K562 (cell line): ENCODE data around the gene INSYN2B. TPM values are rescaled to one million over a fixed set of nuclear protein-coding genes. Genes with fewer than 3 reads are reported as not detected.

Experiments used
- ATAC-seq: fragments of 200-7000 bp; cut with Tn5 transposase; 3 replicates; pipeline ENCODE4 v1.9.1; 2020; ENCODE audit warnings: moderate library complexity
- BruUV-seq: library from RNA; stranded (reverse); fragments of 400-500 nt; replicated peaks from 2 replicates; lab custom pipeline; 2021; lab: Mats Ljungman, UMichigan
- CTCF ChIA-PET: fragments of 300-600 bp; formaldehyde crosslinking; extraction: SDS; loops from one replicate; lab custom pipeline; 2021; ENCODE audit warnings: low intra/inter-chr PET ratio; lab: Yijun Ruan, JAX
- POLR2A ChIA-PET: fragments of 300-600, 350-650 bp; sonication (Branson Sonifier 250); formaldehyde crosslinking; extraction: SDS; loops from one replicate; lab custom pipeline; 2021; ENCODE audit warnings: antibody characterized with exemption, inconsistent platforms; lab: Yijun Ruan, JAX
- DNase-seq, 4 experiments: peaks; one replicate each; pipeline versions ENCODE4 v3.0.0 to v3.0.0-alpha.2; 2011 to 2018; ENCODE audit warnings: low spot score in 3 of 4, mixed read lengths in 3 of 4; ENCODE audit errors: extremely low read depth in 1 of 4
- FAIRE-seq: peaks from 2 replicates; lab custom pipeline; 2011; peaks lifted over from hg19 to GRCh38; lab: Jason Lieb, UNC
- H2AFZ ChIP-seq: 2 replicates; pipeline ENCODE4 v1.6.0; 2011; ENCODE audit warnings: low read depth, low read length, control low read depth, inconsistent platforms
- H3K27ac ChIP-seq: fragments of 200-600 bp; 3 replicates; pipeline ENCODE4 v1.8.0; 2011; ENCODE audit warnings: low read depth, mild to moderate bottlenecking, control low read depth, inconsistent platforms, low read length, moderate library complexity, mixed read lengths; ENCODE audit errors: extremely low read depth
- H3K27me3 ChIP-seq, 2 experiments: fragments of 300-600 bp in 1 of 2; 2 replicates in 1 of 2; 3 replicates in 1 of 2; pipeline versions ENCODE4 v1.6.0 to v1.8.0; 2011; ENCODE audit warnings: inconsistent platforms in 2 of 2, low read length in 2 of 2, mild to moderate bottlenecking in 1 of 2, mixed read lengths in 1 of 2, moderate library complexity in 1 of 2; ENCODE audit not compliant: control insufficient read depth in 2 of 2, insufficient read depth in 2 of 2
- H3K36me3 ChIP-seq: fragments of 300-600 bp; 3 replicates; pipeline ENCODE4 v1.8.0; 2011; ENCODE audit warnings: mild to moderate bottlenecking, low read length, inconsistent platforms; ENCODE audit not compliant: control insufficient read depth, insufficient read depth
- H3K4me1 ChIP-seq, 2 experiments: fragments of 200-600 bp in 1 of 2; replicated peaks in 1 of 2; 2 replicates in 1 of 2; 3 replicates in 1 of 2; pipeline versions ENCODE4 v1.5.1 to v1.8.0; 2011; ENCODE audit warnings: inconsistent platforms in 2 of 2, low read length in 2 of 2, mild to moderate bottlenecking in 1 of 2, mixed read lengths in 1 of 2, moderate library complexity in 1 of 2; ENCODE audit not compliant: control insufficient read depth in 2 of 2, insufficient read depth in 2 of 2
- H3K4me2 ChIP-seq: 2 replicates; pipeline ENCODE4 v1.6.1; 2011; ENCODE audit warnings: low read length, control low read depth, inconsistent platforms, mixed read lengths; ENCODE audit not compliant: insufficient read depth
- H3K4me3 ChIP-seq: fragments of 200-600 bp; sonication (generic), shearing (Covaris generic); 2 replicates; pipeline ENCODE4 v1.5.1; 2016; ENCODE audit warnings: control low read depth, inconsistent platforms
- H3K79me2 ChIP-seq: fragments of 200-600 bp; 3 replicates; pipeline ENCODE4 v1.8.0; 2011; ENCODE audit warnings: low read length, inconsistent platforms; ENCODE audit not compliant: control insufficient read depth, insufficient read depth
- H3K9ac ChIP-seq, 2 experiments: 2 replicates each; pipeline versions ENCODE4 v1.6.0 to v1.6.1; 2011; ENCODE audit warnings: low read depth in 2 of 2, low read length in 2 of 2, control low read depth in 1 of 2, inconsistent platforms in 1 of 2, mild to moderate bottlenecking in 1 of 2, mixed read lengths in 1 of 2; ENCODE audit not compliant: insufficient read depth in 1 of 2
- H3K9me1 ChIP-seq: one replicate; pipeline ENCODE4 v1.6.0; 2011; ENCODE audit warnings: inconsistent platforms, mild to moderate bottlenecking, low read length, moderate library complexity; ENCODE audit not compliant: control insufficient read depth, insufficient read depth
- H3K9me3 ChIP-seq: replicated peaks from 2 replicates; pipeline ENCODE4 v1.5.1; 2011; ENCODE audit warnings: low read depth, low read length, inconsistent platforms; ENCODE audit not compliant: control insufficient read depth, insufficient read depth
- H4K20me1 ChIP-seq: replicated peaks from 2 replicates; pipeline ENCODE4 v1.6.1; 2011; ENCODE audit warnings: low read length, inconsistent platforms, mixed read lengths; ENCODE audit not compliant: control insufficient read depth, insufficient read depth
- IRF1 ChIP-seq: sonication (generic); formaldehyde crosslinking; IDR thresholded peaks from 2 replicates; pipeline ENCODE4 v1.8.0; 2022; ENCODE audit warnings: missing genetic modification reagents, mild to moderate bottlenecking, borderline replicate concordance
- NUFIP1 ChIP-seq: fragments of 450-650 bp; IDR thresholded peaks from 2 replicates; pipeline ENCODE4 v1.6.1; 2018; ENCODE audit not compliant: partially characterized antibody
- PRMT5 ChIP-seq: sonication (generic); formaldehyde crosslinking; IDR thresholded peaks from 2 replicates; pipeline ENCODE4 v1.5.0; 2020; ENCODE audit warnings: missing genetic modification reagents
- PTTG1 ChIP-seq: fragments of 450-650 bp; IDR thresholded peaks from 2 replicates; pipeline ENCODE4 v1.6.1; 2016; ENCODE audit warnings: low read depth, mild to moderate bottlenecking, missing genetic modification characterization, missing compliant biosample characterization
- ZBTB8A ChIP-seq: fragments of 450-650 bp; IDR thresholded peaks from 2 replicates; pipeline ENCODE4 v1.6.1; 2018; ENCODE audit warnings: mild to moderate bottlenecking, moderate library complexity; ENCODE audit not compliant: partially characterized antibody
- ZNF740 ChIP-seq, 3 experiments: fragments of 200-800 bp in 1 of 3; sonication (Bioruptor generic) in 1 of 3; sonication (generic) in 1 of 3; formaldehyde crosslinking in 1 of 3; IDR thresholded peaks; 2 replicates each; pipeline versions ENCODE4 v1.6.1 to v1.8.0; 2016 to 2022; ENCODE audit warnings: mild to moderate bottlenecking in 2 of 3, missing compliant biosample characterization in 2 of 3, missing genetic modification characterization in 2 of 3, missing genetic modification reagents in 1 of 3
- WGBS: fragments of 100-300 bp; shearing (Covaris generic); methylation state at CpG from one replicate; pipeline ENCODE4 v1.1.6; 2016; ENCODE audit warnings: low coverage, mixed read lengths; ENCODE audit not compliant: insufficient coverage; ENCODE audit errors: missing lambda C conversion rate; 5-methylcytosine and 5-hydroxymethylcytosine counted together
- in situ Hi-C: fragments of 300-500 bp; cut with MboI; formaldehyde crosslinking; loops from 4 replicates; pipeline ENCODE4 v1.15.0; 2018; ENCODE audit warnings: inconsistent platforms, mixed read lengths
- intact Hi-C: fragments of 100-400 bp; cut with micrococcal nuclease; formaldehyde crosslinking; loops from 2 replicates; pipeline ENCODE4 v1.14.2; 2022
- polyA plus RNA-seq, 8 experiments: library from polyadenylated mRNA; depleted of rRNA in 4 of 8; stranded (reverse) in 5 of 8; unstranded in 3 of 8; fragments of >200 nt; fragmentation: Nextera tagmentation in 2 of 8; fragmentation: Illumina TruSeq in 1 of 8; extraction: Ambion mirVana in 2 of 8; extraction: Trizol in 1 of 8; gene quantifications; 2 replicates each; pipeline versions ENCODE4 v1.2.1 to v1.2.3, GENCODE V29; 2011 to 2014; ENCODE audit warnings: inconsistent platforms in 1 of 8, missing spikeins in 1 of 8
- total RNA-seq, 7 experiments: library from RNA; depleted of rRNA in 6 of 7; stranded (reverse); fragments of >200 nt in 6 of 7; fragmentation: Illumina TruSeq in 2 of 7; extraction: Trizol in 2 of 7; gene quantifications; 2 replicates each; pipeline versions ENCODE4 v1.2.1 to v1.2.3, GENCODE V29; 2011 to 2021; ENCODE audit warnings: low replicate concordance in 1 of 7

Gene INSYN2B
- total and polyA plus RNA-seq, 9 of the 15 experiments (the other 6 are each of a cell fraction or from before 2014, with no cell fraction given), result not detected

GRCh38 chr5:169831331-169831730 is 149.0 kb downstream of the INSYN2B start:
- intact Hi-C loops (no loop called here), in situ Hi-C loops (no loop called here)
- Histone ChIP-seq H3K4me3 (no peak overlapping the region), H3K27me3 (no peaks in the 10 kb centered on the region; a peak in 1 of 5 replicates), H2AFZ (no peak overlapping the region), H3K79me2 (no peaks in the 10 kb centered on the region), H3K27ac (no peak overlapping the region), H3K9me3 (no peaks in the 10 kb centered on the region), H3K36me3 (no peaks in the 10 kb centered on the region), H4K20me1 (no peaks in the 10 kb centered on the region), H3K4me1 (no peaks in the 10 kb centered on the region), H3K4me2 (no peak overlapping the region), H3K9ac (no peak overlapping the region), H3K9me1 (no peaks in the 10 kb centered on the region)
- BruUV-seq, result no TSS peak
- WGBS, result 21% methylated on average over 1 of the region's 1 CpG
- CTCF ChIA-PET, result no interaction called here
- TF ChIP-seq PRMT5 (CRISPR knock-in tag) (no peak), ZNF740 (CRISPR knock-in tag; IDR thresholded peaks at IDR 0.05) (no peak), ZNF740 (tag; IDR thresholded peaks at IDR 0.05) (no peak), ZBTB8A (no peak), PTTG1 (tag) (no peak), IRF1 (CRISPR knock-in tag) (no peak), NUFIP1 (no peak)
- POLR2A ChIA-PET, result no interaction called here
- FAIRE-seq (no peak), ATAC-seq (no peak), DNase-seq (no peak)
